Measurements from ENCODE around the gene SLC25A23. TPM values are rescaled to one million over a fixed set of nuclear protein-coding genes. Genes with fewer than 3 reads are reported as not detected.

Gene SLC25A23
- total RNA-seq, 1 experiment from 2014 or later = 73.5 TPM

DNA sequence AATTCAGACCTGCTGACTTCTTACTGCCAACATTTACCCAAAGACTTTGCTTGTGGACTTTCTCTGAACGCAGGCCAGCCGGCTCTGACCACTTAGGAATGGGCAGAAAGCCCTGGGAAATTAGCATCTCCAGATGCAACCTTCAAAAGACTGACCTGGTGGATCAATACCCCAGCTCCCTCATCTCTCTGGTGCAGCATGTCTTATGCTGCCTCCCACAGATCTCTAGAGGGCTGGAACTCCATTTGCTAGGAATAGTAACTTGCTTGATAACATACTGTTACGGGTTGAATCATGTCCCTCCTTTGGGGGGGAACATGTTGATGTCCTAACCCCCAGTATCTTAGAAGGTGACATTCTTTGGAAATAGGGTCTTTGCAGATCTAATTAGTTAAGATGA lies 13.1 kb downstream of the SLC25A23 start:
- Histone ChIP-seq H3K27me3 (replicated peaks; ENCODE audit: control insufficient read depth, insufficient read depth, low read length) (no peaks in the 10 kb centered on the region), H3K9me3 (no peaks in the 10 kb centered on the region), H3K4me3 (ENCODE audit: low read depth, low read length) (no peak overlapping the region), H3K4me1 (no peaks in the 10 kb centered on the region), H3K36me3 (ENCODE audit: control insufficient read depth, insufficient read depth, low read length) (peaks cover 2% of the 10 kb centered on the region)
- H3K4me3 Mint-ChIP-seq (ENCODE audit: unreplicated experiment) = no peak overlapping the region
- intact Hi-C loops (cut with micrococcal nuclease; ENCODE audit: unreplicated experiment) = no loop called here
- no peaks in the 10 kb centered on the region for H3K4me1 Mint-ChIP-seq (ENCODE audit: low read depth, unreplicated experiment)
- H3K36me3 Mint-ChIP-seq (ENCODE audit: insufficient read depth, unreplicated experiment) = peaks cover 27% of the 10 kb centered on the region
- TF ChIP-seq, protein P1, sequence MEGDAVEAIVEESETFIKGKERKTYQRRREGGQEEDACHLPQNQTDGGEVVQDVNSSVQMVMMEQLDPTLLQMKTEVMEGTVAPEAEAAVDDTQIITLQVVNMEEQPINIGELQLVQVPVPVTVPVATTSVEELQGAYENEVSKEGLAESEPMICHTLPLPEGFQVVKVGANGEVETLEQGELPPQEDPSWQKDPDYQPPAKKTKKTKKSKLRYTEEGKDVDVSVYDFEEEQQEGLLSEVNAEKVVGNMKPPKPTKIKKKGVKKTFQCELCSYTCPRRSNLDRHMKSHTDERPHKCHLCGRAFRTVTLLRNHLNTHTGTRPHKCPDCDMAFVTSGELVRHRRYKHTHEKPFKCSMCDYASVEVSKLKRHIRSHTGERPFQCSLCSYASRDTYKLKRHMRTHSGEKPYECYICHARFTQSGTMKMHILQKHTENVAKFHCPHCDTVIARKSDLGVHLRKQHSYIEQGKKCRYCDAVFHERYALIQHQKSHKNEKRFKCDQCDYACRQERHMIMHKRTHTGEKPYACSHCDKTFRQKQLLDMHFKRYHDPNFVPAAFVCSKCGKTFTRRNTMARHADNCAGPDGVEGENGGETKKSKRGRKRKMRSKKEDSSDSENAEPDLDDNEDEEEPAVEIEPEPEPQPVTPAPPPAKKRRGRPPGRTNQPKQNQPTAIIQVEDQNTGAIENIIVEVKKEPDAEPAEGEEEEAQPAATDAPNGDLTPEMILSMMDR (IDR thresholded peaks at IDR 0.05; ENCODE audit: insufficient read depth in 1 of 2, low read depth in 1 of 2, low read length in 1 of 2, severe bottlenecking in 1 of 2, unreplicated experiment in 1 of 2) = no peak
- peaks cover 8% of the 10 kb centered on the region for H3K9me3 Mint-ChIP-seq (ENCODE audit: unreplicated experiment)
- no peaks in the 10 kb centered on the region for H3K27me3 Mint-ChIP-seq (ENCODE audit: insufficient read depth, unreplicated experiment)
- CTCF ChIA-PET = no interaction called here
- no peak for DNase-seq
- POLR2A ChIA-PET = no interaction called here
- H3K27ac Mint-ChIP-seq (ENCODE audit: unreplicated experiment) = no peak overlapping the region
- no TSS peak for BruUV-seq (replicated peaks)

DNA sequence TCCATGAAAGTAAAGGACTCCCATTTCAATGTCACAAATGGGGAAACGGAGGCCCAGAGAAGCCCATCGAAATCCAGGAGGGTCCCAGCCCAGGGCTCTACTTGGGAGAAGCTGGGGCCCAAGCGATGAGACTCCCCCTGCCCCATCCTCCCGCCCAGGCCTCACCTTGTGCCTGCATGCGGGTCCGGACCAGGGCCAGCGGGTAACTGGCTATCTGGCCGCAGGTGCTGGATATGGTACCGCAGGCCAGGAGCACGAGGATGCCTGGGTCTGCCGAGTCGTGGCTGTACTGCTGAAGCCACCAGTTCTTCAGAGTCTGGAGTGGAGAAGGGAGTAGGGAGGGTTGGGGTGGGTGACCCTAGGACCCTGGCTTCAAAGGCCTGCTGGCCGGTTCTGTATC lies 15.6 kb downstream of the SLC25A23 start:
- Histone ChIP-seq H3K9me3 (no peaks in the 10 kb centered on the region), H3K4me3 (ENCODE audit: low read depth, low read length) (no peak overlapping the region), H3K27me3 (replicated peaks; ENCODE audit: control insufficient read depth, insufficient read depth, low read length) (no peaks in the 10 kb centered on the region), H3K36me3 (ENCODE audit: control insufficient read depth, insufficient read depth, low read length) (no peaks in the 10 kb centered on the region; the same call in 1 of the 2 replicates), H3K4me1 (no peaks in the 10 kb centered on the region)
- ChIA-PET CTCF (no interaction called here), POLR2A (no interaction called here)
- no peak overlapping the region for H3K27ac Mint-ChIP-seq (ENCODE audit: unreplicated experiment)
- no peak overlapping the region for H3K4me3 Mint-ChIP-seq (ENCODE audit: unreplicated experiment)
- peaks cover 28% of the 10 kb centered on the region for H3K36me3 Mint-ChIP-seq (ENCODE audit: insufficient read depth, unreplicated experiment)
- H3K9me3 Mint-ChIP-seq (ENCODE audit: unreplicated experiment) = peaks cover 8% of the 10 kb centered on the region
- no TSS peak for BruUV-seq (replicated peaks)
- no peak for DNase-seq
- H3K4me1 Mint-ChIP-seq (ENCODE audit: low read depth, unreplicated experiment) = no peaks in the 10 kb centered on the region
- H3K27me3 Mint-ChIP-seq (ENCODE audit: insufficient read depth, unreplicated experiment) = no peaks in the 10 kb centered on the region
- TF ChIP-seq, protein P1 (IDR thresholded peaks at IDR 0.05; ENCODE audit: insufficient read depth in 1 of 2, low read depth in 1 of 2, low read length in 1 of 2, severe bottlenecking in 1 of 2, unreplicated experiment in 1 of 2) = no peak
- intact Hi-C loops (cut with micrococcal nuclease; ENCODE audit: unreplicated experiment) = no loop called here

DNA sequence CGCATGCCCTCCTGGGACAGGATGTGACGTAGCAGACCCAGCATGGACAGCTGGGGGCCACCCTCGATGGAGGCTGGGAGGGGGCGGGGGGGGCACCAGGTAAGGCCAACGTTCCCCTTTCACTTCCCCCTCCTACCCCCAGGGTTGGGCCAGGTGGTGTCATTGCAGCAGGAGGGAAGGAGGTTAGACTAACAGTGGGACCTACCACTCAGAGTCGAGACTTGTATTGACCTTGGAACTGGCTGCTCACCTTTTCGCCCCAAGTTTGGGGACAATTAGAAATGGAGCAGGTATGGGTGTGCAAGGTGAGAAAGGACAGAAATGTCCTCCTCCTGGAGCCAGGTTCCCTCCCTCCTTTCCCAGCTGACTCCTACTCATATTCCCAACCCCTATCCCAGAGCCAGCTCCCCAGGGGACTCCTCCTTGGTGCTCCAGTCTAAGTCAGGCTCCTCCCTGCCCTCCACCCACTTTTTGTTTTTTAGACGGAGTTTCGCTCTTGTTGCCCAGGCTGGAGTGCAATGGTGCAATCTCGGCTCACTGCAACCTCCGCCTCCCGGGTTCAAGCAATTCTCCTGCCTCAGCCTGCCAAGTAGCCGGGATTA lies 17.4 kb downstream of the SLC25A23 start:
- H3K9me3 ChIP-seq = no peaks in the 10 kb centered on the region
- H3K27me3 ChIP-seq (replicated peaks; ENCODE audit: control insufficient read depth, insufficient read depth, low read length) = no peaks in the 10 kb centered on the region
- peaks cover 28% of the 10 kb centered on the region for H3K36me3 Mint-ChIP-seq (ENCODE audit: insufficient read depth, unreplicated experiment)
- no peaks in the 10 kb centered on the region; the same call in 1 of the 2 replicates for H3K36me3 ChIP-seq (ENCODE audit: control insufficient read depth, insufficient read depth, low read length)
- no peak overlapping the region for H3K27ac Mint-ChIP-seq (ENCODE audit: unreplicated experiment)
- POLR2A ChIA-PET = no interaction called here
- H3K4me3 Mint-ChIP-seq (ENCODE audit: unreplicated experiment) = no peak overlapping the region
- intact Hi-C loops (cut with micrococcal nuclease; ENCODE audit: unreplicated experiment) = no loop called here
- CTCF ChIA-PET = no interaction called here
- TF ChIP-seq, protein P1 (IDR thresholded peaks at IDR 0.05; ENCODE audit: insufficient read depth in 1 of 2, low read depth in 1 of 2, low read length in 1 of 2, severe bottlenecking in 1 of 2, unreplicated experiment in 1 of 2) = no peak
- H3K4me1 ChIP-seq = no peaks in the 10 kb centered on the region
- no peak for DNase-seq
- H3K9me3 Mint-ChIP-seq (ENCODE audit: unreplicated experiment) = peaks cover 8% of the 10 kb centered on the region
- no TSS peak for BruUV-seq (replicated peaks)
- no peak overlapping the region for H3K4me3 ChIP-seq (ENCODE audit: low read depth, low read length)
- no peaks in the 10 kb centered on the region for H3K4me1 Mint-ChIP-seq (ENCODE audit: low read depth, unreplicated experiment)
- no peaks in the 10 kb centered on the region for H3K27me3 Mint-ChIP-seq (ENCODE audit: insufficient read depth, unreplicated experiment)

Measured in Caco-2 (cell line).